Measurements from ENCODE around the gene NXPH1. TPM values are rescaled to one million over a fixed set of nuclear protein-coding genes. Genes with fewer than 3 reads are reported as not detected.
A peak's percentile ranks its signal among the peaks of the same experiment; 100 is the strongest.

Gene NXPH1
- total RNA-seq, 2 experiments from 2014 or later: not detected

GRCh38 chr7:8418629-8419245 lies 14.7 kb upstream of the NXPH1 start:
- DNase-seq (peak; percentile 53), ATAC-seq (peak; percentile 47)
- H3K4me3 Mint-ChIP-seq: no peak overlapping the region
- CTCF ChIA-PET: interaction anchor here (1.2 kb wide), 1 partner anchor 305 kb away, joined by 4 read pairs; no protein-coding TSS in a partner anchor
- peaks cover 4% of the 10 kb centered on the region for H3K27me3 Mint-ChIP-seq
- no peak overlapping the region for H3K27ac Mint-ChIP-seq
- no peaks in the 10 kb centered on the region for H3K4me1 Mint-ChIP-seq
- H3K9me3 Mint-ChIP-seq (ENCODE audit: low read depth): no peaks in the 10 kb centered on the region
- no peaks in the 10 kb centered on the region for H3K36me3 Mint-ChIP-seq

- CTCF ChIA-PET: no interaction called here
- H3K9me3 Mint-ChIP-seq (ENCODE audit: low read depth): no peaks in the 10 kb centered on the region
- no peak overlapping the region for H3K4me3 Mint-ChIP-seq
- no peak for DNase-seq
- H3K36me3 Mint-ChIP-seq: no peaks in the 10 kb centered on the region
- peaks cover 4% of the 10 kb centered on the region for H3K27me3 Mint-ChIP-seq
- H3K27ac Mint-ChIP-seq: no peak overlapping the region
- ATAC-seq: no peak
- no peaks in the 10 kb centered on the region for H3K4me1 Mint-ChIP-seq
Measured at GRCh38 chr7:8422177-8422576, 11.2 kb upstream of the NXPH1 start.

- ATAC-seq (no peak), DNase-seq (no peak)
- Mint-ChIP-seq H3K9me3 (ENCODE audit: low read depth) (no peaks in the 10 kb centered on the region), H3K4me1 (no peaks in the 10 kb centered on the region), H3K27me3 (peaks cover 5% of the 10 kb centered on the region), H3K36me3 (no peaks in the 10 kb centered on the region), H3K4me3 (no peak overlapping the region), H3K27ac (no peak overlapping the region)
- CTCF ChIA-PET: no interaction called here
Measured at GRCh38 chr7:8423057-8423456, 10.4 kb upstream of the NXPH1 start.

GRCh38 chr7:8425223-8425622 lies 8.2 kb upstream of the NXPH1 start:
- ATAC-seq (no peak), DNase-seq (no peak)
- no peaks in the 10 kb centered on the region for H3K4me1 Mint-ChIP-seq
- H3K27me3 Mint-ChIP-seq: peaks cover 3% of the 10 kb centered on the region
- no peak overlapping the region for H3K27ac Mint-ChIP-seq
- no peaks in the 10 kb centered on the region for H3K9me3 Mint-ChIP-seq (ENCODE audit: low read depth)
- CTCF ChIA-PET: no interaction called here
- no peaks in the 10 kb centered on the region for H3K36me3 Mint-ChIP-seq
- no peak overlapping the region for H3K4me3 Mint-ChIP-seq

GRCh38 chr7:8430643-8431042 lies 2.8 kb upstream of the NXPH1 start:
- CTCF ChIA-PET: no interaction called here
- peaks cover 2% of the 10 kb centered on the region for H3K36me3 Mint-ChIP-seq

GRCh38 chr7:8434290-8435002 lies 1.0 kb downstream of the NXPH1 start:
- peaks cover 5% of the 10 kb centered on the region for H3K4me1 Mint-ChIP-seq
- no peak overlapping the region for H3K27ac Mint-ChIP-seq
- CTCF ChIA-PET: no interaction called here
- DNase-seq (no peak), ATAC-seq (no peak)
- peaks cover 4% of the 10 kb centered on the region for H3K36me3 Mint-ChIP-seq
- H3K4me3 Mint-ChIP-seq: no peak overlapping the region
- no peaks in the 10 kb centered on the region for H3K9me3 Mint-ChIP-seq (ENCODE audit: low read depth)
- peaks cover 85% of the 10 kb centered on the region for H3K27me3 Mint-ChIP-seq

More at GRCh38 chr7:8430643-8431042, 2.8 kb upstream of the NXPH1 start:
- peaks cover 52% of the 10 kb centered on the region for H3K27me3 Mint-ChIP-seq
- ATAC-seq (no peak), DNase-seq (no peak)
- no peak overlapping the region for H3K27ac Mint-ChIP-seq
- no peak overlapping the region for H3K4me3 Mint-ChIP-seq
- peaks cover 3% of the 10 kb centered on the region for H3K4me1 Mint-ChIP-seq
- H3K9me3 Mint-ChIP-seq (ENCODE audit: low read depth): no peaks in the 10 kb centered on the region

- no peak for ATAC-seq
- H3K4me1 Mint-ChIP-seq: peaks cover 5% of the 10 kb centered on the region
- H3K27me3 Mint-ChIP-seq: peaks cover 91% of the 10 kb centered on the region
- H3K27ac Mint-ChIP-seq: no peak overlapping the region
- peaks cover 4% of the 10 kb centered on the region for H3K36me3 Mint-ChIP-seq
- DNase-seq: no peak
- no peak overlapping the region for H3K4me3 Mint-ChIP-seq
- CTCF ChIA-PET: no interaction called here
- no peaks in the 10 kb centered on the region for H3K9me3 Mint-ChIP-seq (ENCODE audit: low read depth)
Measured at GRCh38 chr7:8435095-8435494, 1.7 kb downstream of the NXPH1 start.

- H3K4me1 Mint-ChIP-seq: peaks cover 5% of the 10 kb centered on the region
- no peak overlapping the region for H3K4me3 Mint-ChIP-seq
- no peak overlapping the region for H3K27ac Mint-ChIP-seq
- ATAC-seq (no peak), DNase-seq (no peak)
- H3K27me3 Mint-ChIP-seq: peaks cover 94% of the 10 kb centered on the region
- H3K9me3 Mint-ChIP-seq (ENCODE audit: low read depth): no peaks in the 10 kb centered on the region
- peaks cover 4% of the 10 kb centered on the region for H3K36me3 Mint-ChIP-seq
- CTCF ChIA-PET: no interaction called here
Measured at GRCh38 chr7:8435590-8436545, 2.5 kb downstream of the NXPH1 start.

GRCh38 chr7:8436965-8437364 lies 3.6 kb downstream of the NXPH1 start:
- DNase-seq: peak; percentile 56

GRCh38 chr7:8437606-8438005 lies 4.2 kb downstream of the NXPH1 start:
- H3K4me1 Mint-ChIP-seq: peaks cover 5% of the 10 kb centered on the region
- no peak for ATAC-seq
- H3K9me3 Mint-ChIP-seq (ENCODE audit: low read depth): no peaks in the 10 kb centered on the region
- peaks cover 4% of the 10 kb centered on the region for H3K36me3 Mint-ChIP-seq
- no peak overlapping the region for H3K27ac Mint-ChIP-seq
- no peak overlapping the region for H3K4me3 Mint-ChIP-seq
- no peak for DNase-seq
- H3K27me3 Mint-ChIP-seq: peaks cover 95% of the 10 kb centered on the region
- CTCF ChIA-PET: no interaction called here

More at GRCh38 chr7:8436965-8437364, 3.6 kb downstream of the NXPH1 start:
- no peak for ATAC-seq
- CTCF ChIA-PET: no interaction called here
- H3K9me3 Mint-ChIP-seq (ENCODE audit: low read depth): no peaks in the 10 kb centered on the region
- H3K27me3 Mint-ChIP-seq: peaks cover 93% of the 10 kb centered on the region
- peaks cover 5% of the 10 kb centered on the region for H3K4me1 Mint-ChIP-seq
- peaks cover 4% of the 10 kb centered on the region for H3K36me3 Mint-ChIP-seq
- H3K27ac Mint-ChIP-seq: no peak overlapping the region
- no peak overlapping the region for H3K4me3 Mint-ChIP-seq

GRCh38 chr7:8440670-8441069 lies 7.3 kb downstream of the NXPH1 start:
- H3K4me3 Mint-ChIP-seq: no peak overlapping the region
- peaks cover 91% of the 10 kb centered on the region for H3K27me3 Mint-ChIP-seq
- ATAC-seq: no peak
- peaks cover 3% of the 10 kb centered on the region for H3K9me3 Mint-ChIP-seq (ENCODE audit: low read depth)
- no peak overlapping the region for H3K27ac Mint-ChIP-seq
- CTCF ChIA-PET: interaction anchor here (1.0 kb wide), 1 partner anchor 21 kb away, joined by 3 read pairs; no protein-coding TSS in a partner anchor
- peaks cover 8% of the 10 kb centered on the region for H3K4me1 Mint-ChIP-seq
- DNase-seq: no peak
- peaks cover 3% of the 10 kb centered on the region for H3K36me3 Mint-ChIP-seq

- peaks cover 3% of the 10 kb centered on the region for H3K9me3 Mint-ChIP-seq (ENCODE audit: low read depth)
- no peak overlapping the region for H3K4me3 Mint-ChIP-seq
- H3K4me1 Mint-ChIP-seq: peaks cover 8% of the 10 kb centered on the region
- peak overlapping the region; percentile 56 for H3K27ac Mint-ChIP-seq
- ATAC-seq (no peak), DNase-seq (no peak)
- H3K27me3 Mint-ChIP-seq: peaks cover 84% of the 10 kb centered on the region
- H3K36me3 Mint-ChIP-seq: peaks cover 3% of the 10 kb centered on the region
- CTCF ChIA-PET: interaction anchor here (1.0 to 1.3 kb wide), 2 partner anchors 21 to 282 kb away, joined by 3 read pairs; no protein-coding TSS in a partner anchor
Measured at GRCh38 chr7:8441106-8441965, 7.9 kb downstream of the NXPH1 start.
